DMS 273 treated with DMSO at 0.1 percent for 48 hours (cell line): ENCODE results near the gene SELENBP1.

ENCODE experiments used
- DNase-seq: peaks from one replicate; lab custom pipeline; 2025; lab: John Stamatoyannopoulos, UW

The SELENBP1 gene

GRCh38 chr1:151343587-151343986 is 28.9 kb downstream of the SELENBP1 start:
- no peak for DNase-seq

GRCh38 chr1:151342569-151342968 is 29.9 kb downstream of the SELENBP1 start:
- DNase-seq: no peak

GRCh38 chr1:151342021-151342420 is 30.5 kb downstream of the SELENBP1 start:
- no peak for DNase-seq

GRCh38 chr1:151340870-151341754 is 31.4 kb downstream of the SELENBP1 start:
- DNase-seq: peak; percentile 100

GRCh38 chr1:151336556-151336955 is 35.9 kb downstream of the SELENBP1 start:
- no peak for DNase-seq

GRCh38 chr1:151334822-151335221 is 37.7 kb downstream of the SELENBP1 start:
- DNase-seq: no peak

- no peak for DNase-seq
These were observed 44.4 kb downstream of the SELENBP1 start for GRCh38 chr1:151327903-151328674.

GRCh38 chr1:151327223-151327902 is 45.1 kb downstream of the SELENBP1 start, which contains the start of gene PI4KB:
TSS of gene PI4KB (minus strand) at chr1:151327416. CDS start at chr1:151316481, 10,935 bp downstream.
- DNase-seq: peak; percentile 100

GRCh38 chr1:151326619-151327222 is 45.8 kb downstream of the SELENBP1 start:
- peak; percentile 98 for DNase-seq

GRCh38 chr1:151325646-151326429 is 46.7 kb downstream of the SELENBP1 start:
- DNase-seq: no peak

GRCh38 chr1:151325231-151325630 is 47.3 kb downstream of the SELENBP1 start:
- no peak for DNase-seq

GRCh38 chr1:151324390-151324930 is 48.0 kb downstream of the SELENBP1 start:
- DNase-seq: no peak

- DNase-seq: no peak
These were observed 53.5 kb downstream of the SELENBP1 start for GRCh38 chr1:151318975-151319374.

GRCh38 chr1:151315565-151316235 is 56.8 kb downstream of the SELENBP1 start:
- no peak for DNase-seq
